ENCODE measurements around the gene SERPINB7. TPM values are rescaled to one million over a fixed set of nuclear protein-coding genes. Genes with fewer than 3 reads are reported as not detected.

The SERPINB7 gene
- total RNA-seq, 2 donors from 2014 or later: 0.71 TPM; not detected in 1

GRCh38 chr18:63817441-63818051 lies 42.3 kb downstream of the SERPINB7 start:
- Histone ChIP-seq H3K4me3 (no peak overlapping the region), H3K27ac (no peak overlapping the region), H3K36me3 (no peaks in the 10 kb centered on the region), H3K9me3 (peaks cover 0 to 8% of the 10 kb centered on the region in 2 donors), H3K27me3 (no peaks in the 10 kb centered on the region), H3K4me1 (no peaks in the 10 kb centered on the region)
- no peak for TF ChIP-seq CTCF (IDR thresholded peaks at IDR 0.05)
- no peak for DNase-seq (ENCODE audit: low spot score)

GRCh38 chr18:63818212-63818611 lies 43.0 kb downstream of the SERPINB7 start:
- no peak overlapping the region for H3K27ac ChIP-seq
- H3K9me3 ChIP-seq: peaks cover 0 to 8% of the 10 kb centered on the region in 2 donors
- DNase-seq (ENCODE audit: low spot score): no peak
- H3K36me3 ChIP-seq: no peaks in the 10 kb centered on the region
- no peaks in the 10 kb centered on the region for H3K27me3 ChIP-seq
- no peak overlapping the region for H3K4me3 ChIP-seq
- H3K4me1 ChIP-seq: no peaks in the 10 kb centered on the region
- TF ChIP-seq CTCF (IDR thresholded peaks at IDR 0.05): no peak

GRCh38 chr18:63819786-63820185 lies 44.6 kb downstream of the SERPINB7 start:
- H3K27me3 ChIP-seq: no peaks in the 10 kb centered on the region
- no peak overlapping the region for H3K4me3 ChIP-seq
- no peak for TF ChIP-seq CTCF (IDR thresholded peaks at IDR 0.05)
- no peaks in the 10 kb centered on the region for H3K4me1 ChIP-seq
- no peak overlapping the region for H3K27ac ChIP-seq
- H3K36me3 ChIP-seq: no peaks in the 10 kb centered on the region
- DNase-seq (ENCODE audit: low spot score): no peak
- H3K9me3 ChIP-seq: peaks cover 0 to 8% of the 10 kb centered on the region in 2 donors

- DNase-seq (ENCODE audit: low spot score): no peak
- H3K27ac ChIP-seq: no peak overlapping the region
These were observed 45.5 kb downstream of the SERPINB7 start for GRCh38 chr18:63820694-63821093.

GRCh38 chr18:63823516-63824219 lies 48.5 kb downstream of the SERPINB7 start:
- TF ChIP-seq CTCF (IDR thresholded peaks at IDR 0.05): peak; percentile 28 to 56
- H3K36me3 ChIP-seq: no peaks in the 10 kb centered on the region
- H3K27ac ChIP-seq: no peak overlapping the region
- no peaks in the 10 kb centered on the region for H3K4me1 ChIP-seq
- H3K4me3 ChIP-seq: no peak overlapping the region
- no peak for DNase-seq (ENCODE audit: low spot score)
- H3K9me3 ChIP-seq: no peaks in the 10 kb centered on the region
- H3K27me3 ChIP-seq: no peaks in the 10 kb centered on the region

More at GRCh38 chr18:63820694-63821093, 45.5 kb downstream of the SERPINB7 start:
- peaks cover 0 to 8% of the 10 kb centered on the region in 2 donors for H3K9me3 ChIP-seq
- no peak overlapping the region for H3K4me3 ChIP-seq
- no peak for TF ChIP-seq CTCF (IDR thresholded peaks at IDR 0.05)
- no peaks in the 10 kb centered on the region for H3K27me3 ChIP-seq
- H3K4me1 ChIP-seq: no peaks in the 10 kb centered on the region
- no peaks in the 10 kb centered on the region for H3K36me3 ChIP-seq
